Liver (tissue), 9 donors: ENCODE data around the gene FGD4. TPM values are rescaled to one million over a fixed set of nuclear protein-coding genes. Genes with fewer than 3 reads are reported as not detected.

Experiments
- DNase-seq: peaks from one replicate; pipeline ENCODE4 v3.0.0-alpha.2; 2017; ENCODE audit warnings: low spot score
- H3K27ac ChIP-seq, 2 donors: one replicate each; pipeline ENCODE4 v1.7.0; 2013; ENCODE audit warnings: inconsistent platforms in 2 of 2, low read length in 2 of 2, control low read depth in 1 of 2, low read depth in 1 of 2, mild to moderate bottlenecking in 1 of 2
- H3K27me3 ChIP-seq, 4 donors: one replicate each; pipeline versions ENCODE4 v1.6.1 to v1.7.0; 2013; ENCODE audit warnings: low read length in 3 of 4, inconsistent platforms in 1 of 4, mild to moderate bottlenecking in 1 of 4, moderate library complexity in 1 of 4; ENCODE audit not compliant: control insufficient read depth in 4 of 4, insufficient read depth in 4 of 4
- H3K36me3 ChIP-seq, 4 donors: one replicate each; pipeline versions ENCODE4 v1.6.1 to v1.7.0; 2013; ENCODE audit warnings: low read length in 3 of 4, mild to moderate bottlenecking in 3 of 4, low read depth in 1 of 4, moderate library complexity in 1 of 4; ENCODE audit not compliant: control insufficient read depth in 4 of 4, insufficient read depth in 3 of 4
- H3K4me1 ChIP-seq, 4 donors: one replicate each; pipeline versions ENCODE4 v1.6.1 to v1.7.0; 2013; ENCODE audit warnings: low read length in 3 of 4, mild to moderate bottlenecking in 3 of 4, moderate library complexity in 1 of 4; ENCODE audit not compliant: control insufficient read depth in 4 of 4, insufficient read depth in 4 of 4
- H3K4me3 ChIP-seq, 3 donors: one replicate each; pipeline versions ENCODE4 v1.6.1 to v1.7.0; 2013; ENCODE audit warnings: low read length in 3 of 3, control low read depth in 1 of 3, low read depth in 1 of 3, mild to moderate bottlenecking in 1 of 3
- H3K9ac ChIP-seq, 2 donors: one replicate each; pipeline ENCODE4 v1.7.0; 2013; ENCODE audit warnings: low read length in 2 of 2, mild to moderate bottlenecking in 2 of 2, moderate library complexity in 2 of 2, control low read depth in 1 of 2, low read depth in 1 of 2
- H3K9me3 ChIP-seq, 4 donors: one replicate each; pipeline versions ENCODE4 v1.6.1 to v1.7.0; 2013; ENCODE audit warnings: low read length in 3 of 4; ENCODE audit not compliant: control insufficient read depth in 4 of 4
- EGR1 ChIP-seq, 2 donors: IDR thresholded peaks; 2 replicates each; pipeline ENCODE4 v1.6.1; 2016 to 2018; ENCODE audit warnings: antibody characterized with exemption in 2 of 2, low read depth in 2 of 2
- FOXA1 ChIP-seq: IDR thresholded peaks from 2 replicates; pipeline ENCODE4 v1.6.1; 2016; ENCODE audit warnings: antibody characterized with exemption
- FOXA2 ChIP-seq: IDR thresholded peaks from 2 replicates; pipeline ENCODE4 v1.6.1; 2016; ENCODE audit warnings: antibody characterized with exemption
- GABPA ChIP-seq, 2 donors: IDR thresholded peaks in 1 of 2; conservative IDR thresholded peaks in 1 of 2; 2 replicates each; pipeline ENCODE4 v1.6.1; 2016; ENCODE audit warnings: antibody characterized with exemption in 2 of 2, mild to moderate bottlenecking in 1 of 2, moderate library complexity in 1 of 2
- HNF4A ChIP-seq, 2 donors: conservative IDR thresholded peaks; 2 replicates each; pipeline ENCODE4 v1.6.1; 2016; ENCODE audit warnings: antibody characterized with exemption in 2 of 2, mild to moderate bottlenecking in 2 of 2
- NR2F2 ChIP-seq: IDR thresholded peaks from 2 replicates; pipeline ENCODE4 v1.6.1; 2016; ENCODE audit warnings: antibody characterized with exemption
- RAD21 ChIP-seq, 2 donors: IDR thresholded peaks; 2 replicates each; pipeline ENCODE4 v1.6.1; 2016; ENCODE audit warnings: antibody characterized with exemption in 2 of 2, mild to moderate bottlenecking in 2 of 2
- SP1 ChIP-seq: IDR thresholded peaks from 2 replicates; pipeline ENCODE4 v1.6.1; 2018; ENCODE audit warnings: antibody characterized with exemption, mild to moderate bottlenecking
- TAF1 ChIP-seq: conservative IDR thresholded peaks from 2 replicates; pipeline ENCODE4 v1.6.1; 2016; ENCODE audit warnings: antibody characterized with exemption, mild to moderate bottlenecking
- WGBS: extraction: QIAGEN DNeasy Blood & Tissue Kit; methylation state at CpG from one replicate; pipeline ENCODE4 v1.1.7; 2013; 5-methylcytosine and 5-hydroxymethylcytosine counted together
- polyA plus RNA-seq, 2 donors: library from polyadenylated mRNA; stranded (reverse) in 1 of 2; unstranded in 1 of 2; fragments of 200-250 nt in 1 of 2; fragments of >200 nt in 1 of 2; fragmentation: Nextera tagmentation in 1 of 2; extraction: Ambion mirVana in 1 of 2; gene quantifications; one replicate each; pipeline versions ENCODE4 v1.2.1 to v1.2.3, GENCODE V29; 2013 to 2015
- total RNA-seq, 2 donors: library from RNA; depleted of rRNA; stranded (reverse); fragments of >200 nt; gene quantifications; one replicate each; pipeline ENCODE4 v1.2.3, GENCODE V29; 2014
- TF ChIP-seq, protein P1 (sequence below): IDR thresholded peaks from 2 replicates; pipeline ENCODE4 v1.6.1; 2016; ENCODE audit warnings: antibody characterized with exemption
- TF ChIP-seq, protein P2 (sequence below): fragments of 150-350 bp; IDR thresholded peaks from 2 replicates; pipeline ENCODE4 v1.5.1; 2017; ENCODE audit warnings: improper control_type of control experiment, low read depth, low read length; ENCODE audit not compliant: missing input control
- TF ChIP-seq, protein P3 (sequence below): IDR thresholded peaks from 2 replicates; pipeline ENCODE4 v1.6.1; 2016; ENCODE audit warnings: antibody characterized with exemption
- TF ChIP-seq, protein P4 (sequence below): IDR thresholded peaks from 2 replicates; pipeline ENCODE4 v1.6.1; 2016; ENCODE audit warnings: antibody characterized with exemption
- TF ChIP-seq, protein P5 (sequence below): IDR thresholded peaks from 2 replicates; pipeline ENCODE4 v1.6.1; 2016; ENCODE audit warnings: antibody characterized with exemption, mild to moderate bottlenecking
- donor health status: healthy.
- donor health status: healthy.
- donor health status: healthy.
- donor health status: healthy.
- donor health status: healthy.

FGD4 gene
- total and polyA plus RNA-seq, 4 donors: 3.8 to 26.4 (median 9.0) TPM

DNA sequence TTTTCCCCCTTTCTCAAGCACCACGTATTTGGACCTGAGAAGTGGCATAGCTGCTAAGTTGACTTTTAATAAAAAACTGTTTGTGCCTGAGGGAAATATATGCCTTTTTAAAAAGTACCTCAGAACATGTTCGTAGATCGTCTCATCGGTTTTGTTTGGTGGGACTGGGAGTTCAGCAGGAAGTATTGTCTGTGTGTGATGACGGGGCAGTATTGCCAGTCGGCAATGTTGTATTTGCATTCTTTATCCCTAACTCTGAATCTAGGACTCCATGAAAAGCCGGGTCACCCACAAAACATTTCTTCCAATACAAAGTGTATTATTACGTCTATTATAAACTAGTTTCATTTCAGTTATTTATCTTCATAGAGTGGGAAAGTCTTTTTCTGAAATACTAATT is 19.7 kb upstream of the FGD4 start (continued):
- TF ChIP-seq, protein P1, sequence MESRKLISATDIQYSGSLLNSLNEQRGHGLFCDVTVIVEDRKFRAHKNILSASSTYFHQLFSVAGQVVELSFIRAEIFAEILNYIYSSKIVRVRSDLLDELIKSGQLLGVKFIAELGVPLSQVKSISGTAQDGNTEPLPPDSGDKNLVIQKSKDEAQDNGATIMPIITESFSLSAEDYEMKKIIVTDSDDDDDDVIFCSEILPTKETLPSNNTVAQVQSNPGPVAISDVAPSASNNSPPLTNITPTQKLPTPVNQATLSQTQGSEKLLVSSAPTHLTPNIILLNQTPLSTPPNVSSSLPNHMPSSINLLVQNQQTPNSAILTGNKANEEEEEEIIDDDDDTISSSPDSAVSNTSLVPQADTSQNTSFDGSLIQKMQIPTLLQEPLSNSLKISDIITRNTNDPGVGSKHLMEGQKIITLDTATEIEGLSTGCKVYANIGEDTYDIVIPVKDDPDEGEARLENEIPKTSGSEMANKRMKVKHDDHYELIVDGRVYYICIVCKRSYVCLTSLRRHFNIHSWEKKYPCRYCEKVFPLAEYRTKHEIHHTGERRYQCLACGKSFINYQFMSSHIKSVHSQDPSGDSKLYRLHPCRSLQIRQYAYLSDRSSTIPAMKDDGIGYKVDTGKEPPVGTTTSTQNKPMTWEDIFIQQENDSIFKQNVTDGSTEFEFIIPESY: no peak
- no peak for TF ChIP-seq HNF4A (conservative IDR thresholded peaks at IDR 0.05)
- TF ChIP-seq, protein P2, sequence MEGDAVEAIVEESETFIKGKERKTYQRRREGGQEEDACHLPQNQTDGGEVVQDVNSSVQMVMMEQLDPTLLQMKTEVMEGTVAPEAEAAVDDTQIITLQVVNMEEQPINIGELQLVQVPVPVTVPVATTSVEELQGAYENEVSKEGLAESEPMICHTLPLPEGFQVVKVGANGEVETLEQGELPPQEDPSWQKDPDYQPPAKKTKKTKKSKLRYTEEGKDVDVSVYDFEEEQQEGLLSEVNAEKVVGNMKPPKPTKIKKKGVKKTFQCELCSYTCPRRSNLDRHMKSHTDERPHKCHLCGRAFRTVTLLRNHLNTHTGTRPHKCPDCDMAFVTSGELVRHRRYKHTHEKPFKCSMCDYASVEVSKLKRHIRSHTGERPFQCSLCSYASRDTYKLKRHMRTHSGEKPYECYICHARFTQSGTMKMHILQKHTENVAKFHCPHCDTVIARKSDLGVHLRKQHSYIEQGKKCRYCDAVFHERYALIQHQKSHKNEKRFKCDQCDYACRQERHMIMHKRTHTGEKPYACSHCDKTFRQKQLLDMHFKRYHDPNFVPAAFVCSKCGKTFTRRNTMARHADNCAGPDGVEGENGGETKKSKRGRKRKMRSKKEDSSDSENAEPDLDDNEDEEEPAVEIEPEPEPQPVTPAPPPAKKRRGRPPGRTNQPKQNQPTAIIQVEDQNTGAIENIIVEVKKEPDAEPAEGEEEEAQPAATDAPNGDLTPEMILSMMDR: no peak
- no peak for TF ChIP-seq RAD21 (IDR thresholded peaks at IDR 0.05)

DNA sequence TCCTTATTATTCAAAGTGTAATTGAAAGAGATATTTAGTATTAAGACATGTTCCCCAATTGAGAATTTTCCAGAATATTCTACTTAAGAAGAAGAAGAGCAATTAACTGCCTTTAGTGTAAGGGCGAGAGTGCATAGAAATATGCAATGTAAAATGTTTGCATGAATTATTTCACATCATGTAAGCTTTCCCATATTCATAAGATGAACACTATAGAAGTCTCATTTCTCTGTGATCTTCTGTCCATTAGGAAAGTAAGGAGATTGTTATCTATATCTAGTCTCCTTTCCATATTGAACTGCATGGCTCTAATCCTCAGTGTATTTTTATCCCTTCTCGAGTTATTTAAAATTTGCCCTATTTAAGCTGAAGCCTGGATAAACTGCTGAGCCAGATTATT is 17.1 kb upstream of the FGD4 start:
- H3K27me3 ChIP-seq: no peaks in the 10 kb centered on the region
- H3K9ac ChIP-seq: no peak overlapping the region
- peaks cover 0 to 3% (median 0%) of the 10 kb centered on the region in 4 donors for H3K4me1 ChIP-seq
- WGBS: 93% methylated on average over 2 of the region's 2 CpGs
- H3K4me3 ChIP-seq: no peak overlapping the region
- H3K36me3 ChIP-seq: no peaks in the 10 kb centered on the region
- TF ChIP-seq FOXA2 (no peak), GABPA (IDR thresholded peaks at IDR 0.05 in 1 of 2, conservative IDR thresholded peaks at IDR 0.05 in 1 of 2) (no peak), SP1 (no peak), NR2F2 (no peak), TAF1 (no peak), EGR1 (IDR thresholded peaks at IDR 0.05; ENCODE audit: low read depth in 2 of 2) (no peak), FOXA1 (no peak), HNF4A (conservative IDR thresholded peaks at IDR 0.05) (no peak)
- TF ChIP-seq, protein P3, sequence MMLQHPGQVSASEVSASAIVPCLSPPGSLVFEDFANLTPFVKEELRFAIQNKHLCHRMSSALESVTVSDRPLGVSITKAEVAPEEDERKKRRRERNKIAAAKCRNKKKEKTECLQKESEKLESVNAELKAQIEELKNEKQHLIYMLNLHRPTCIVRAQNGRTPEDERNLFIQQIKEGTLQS: no peak
- TF ChIP-seq, protein P2: no peak
- TF ChIP-seq, protein P4, sequence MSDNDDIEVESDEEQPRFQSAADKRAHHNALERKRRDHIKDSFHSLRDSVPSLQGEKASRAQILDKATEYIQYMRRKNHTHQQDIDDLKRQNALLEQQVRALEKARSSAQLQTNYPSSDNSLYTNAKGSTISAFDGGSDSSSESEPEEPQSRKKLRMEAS: no peak
- TF ChIP-seq, protein P5, sequence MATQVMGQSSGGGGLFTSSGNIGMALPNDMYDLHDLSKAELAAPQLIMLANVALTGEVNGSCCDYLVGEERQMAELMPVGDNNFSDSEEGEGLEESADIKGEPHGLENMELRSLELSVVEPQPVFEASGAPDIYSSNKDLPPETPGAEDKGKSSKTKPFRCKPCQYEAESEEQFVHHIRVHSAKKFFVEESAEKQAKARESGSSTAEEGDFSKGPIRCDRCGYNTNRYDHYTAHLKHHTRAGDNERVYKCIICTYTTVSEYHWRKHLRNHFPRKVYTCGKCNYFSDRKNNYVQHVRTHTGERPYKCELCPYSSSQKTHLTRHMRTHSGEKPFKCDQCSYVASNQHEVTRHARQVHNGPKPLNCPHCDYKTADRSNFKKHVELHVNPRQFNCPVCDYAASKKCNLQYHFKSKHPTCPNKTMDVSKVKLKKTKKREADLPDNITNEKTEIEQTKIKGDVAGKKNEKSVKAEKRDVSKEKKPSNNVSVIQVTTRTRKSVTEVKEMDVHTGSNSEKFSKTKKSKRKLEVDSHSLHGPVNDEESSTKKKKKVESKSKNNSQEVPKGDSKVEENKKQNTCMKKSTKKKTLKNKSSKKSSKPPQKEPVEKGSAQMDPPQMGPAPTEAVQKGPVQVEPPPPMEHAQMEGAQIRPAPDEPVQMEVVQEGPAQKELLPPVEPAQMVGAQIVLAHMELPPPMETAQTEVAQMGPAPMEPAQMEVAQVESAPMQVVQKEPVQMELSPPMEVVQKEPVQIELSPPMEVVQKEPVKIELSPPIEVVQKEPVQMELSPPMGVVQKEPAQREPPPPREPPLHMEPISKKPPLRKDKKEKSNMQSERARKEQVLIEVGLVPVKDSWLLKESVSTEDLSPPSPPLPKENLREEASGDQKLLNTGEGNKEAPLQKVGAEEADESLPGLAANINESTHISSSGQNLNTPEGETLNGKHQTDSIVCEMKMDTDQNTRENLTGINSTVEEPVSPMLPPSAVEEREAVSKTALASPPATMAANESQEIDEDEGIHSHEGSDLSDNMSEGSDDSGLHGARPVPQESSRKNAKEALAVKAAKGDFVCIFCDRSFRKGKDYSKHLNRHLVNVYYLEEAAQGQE: no peak
- DNase-seq: no peak
- H3K27ac ChIP-seq: no peak overlapping the region
- H3K9me3 ChIP-seq: no peaks in the 10 kb centered on the region
